COLO668 (cell line): Measurements from ENCODE around the gene OGG1.
A peak's percentile ranks its signal among the peaks of the same experiment; 100 is the strongest.

Experiments
- DNase-seq: peaks from one replicate; lab custom pipeline; 2025; ENCODE audit not compliant: unreplicated experiment; lab: John Stamatoyannopoulos, UW

OGG1 gene

GRCh38 chr3:9781978-9782603, 32.3 kb downstream of the OGG1 start:
- no peak for DNase-seq

GRCh38 chr3:9782770-9783169, 33.0 kb downstream of the OGG1 start:
- no peak for DNase-seq

- no peak for DNase-seq
These were observed 34.2 kb downstream of the OGG1 start for GRCh38 chr3:9783954-9784353.

GRCh38 chr3:9784965-9785364, 35.2 kb downstream of the OGG1 start:
- DNase-seq: no peak

- DNase-seq: no peak
These were observed 35.9 kb downstream of the OGG1 start for GRCh38 chr3:9785602-9786001.

- no peak for DNase-seq
These were observed 36.5 kb downstream of the OGG1 start for GRCh38 chr3:9786209-9786739.

- peak; percentile 4 for DNase-seq
These were observed 37.3 kb downstream of the OGG1 start for GRCh38 chr3:9786825-9787669.

- DNase-seq: no peak
These were observed 38.0 kb downstream of the OGG1 start for GRCh38 chr3:9787714-9788113.

- no peak for DNase-seq
These were observed 41.4 kb downstream of the OGG1 start for GRCh38 chr3:9791127-9791526.

GRCh38 chr3:9791790-9792404, 42.1 kb downstream of the OGG1 start:
- no peak for DNase-seq

- DNase-seq: peak; percentile 89
These were observed 42.8 kb downstream of the OGG1 start, which contains the start of the genes ARPC4 and TADA3 for GRCh38 chr3:9792405-9793160. Gene ARPC4, plus strand, starts transcription at chr3:9793082. Its CDS starts 40 bp downstream, at chr3:9793122. Gene TADA3, minus strand, starts transcription at chr3:9792473. Its CDS starts 1,007 bp downstream, at chr3:9791466.

GRCh38 chr3:9793161-9793781, 43.5 kb downstream of the OGG1 start:
- DNase-seq: peak; percentile 16

GRCh38 chr3:9794400-9794799, 44.6 kb downstream of the OGG1 start:
- DNase-seq: no peak

- DNase-seq: no peak
These were observed 45.5 kb downstream of the OGG1 start for GRCh38 chr3:9795207-9795606.

- no peak for DNase-seq
These were observed 47.6 kb downstream of the OGG1 start for GRCh38 chr3:9797196-9797945.

GRCh38 chr3:9800529-9800928, 50.8 kb downstream of the OGG1 start:
- no peak for DNase-seq

GRCh38 chr3:9803494-9803893, 53.7 kb downstream of the OGG1 start:
- DNase-seq: no peak

- DNase-seq: no peak
These were observed 55.2 kb downstream of the OGG1 start for GRCh38 chr3:9804996-9805395.

GRCh38 chr3:9806137-9806536, 56.4 kb downstream of the OGG1 start:
- DNase-seq: no peak
